NCI-H1092 treated with DMSO at 0.1 percent for 48 hours (cell line): Measurements from ENCODE around the gene MCL1.
"Not testable (repeated sequence)": the region's sequence is repeated elsewhere in the genome, so short reads cannot be mapped to it uniquely, and the experiment has no call there.

Experiments
- DNase-seq: peaks from one replicate; lab custom pipeline; 2025; lab: John Stamatoyannopoulos, UW

Gene MCL1

DNA sequence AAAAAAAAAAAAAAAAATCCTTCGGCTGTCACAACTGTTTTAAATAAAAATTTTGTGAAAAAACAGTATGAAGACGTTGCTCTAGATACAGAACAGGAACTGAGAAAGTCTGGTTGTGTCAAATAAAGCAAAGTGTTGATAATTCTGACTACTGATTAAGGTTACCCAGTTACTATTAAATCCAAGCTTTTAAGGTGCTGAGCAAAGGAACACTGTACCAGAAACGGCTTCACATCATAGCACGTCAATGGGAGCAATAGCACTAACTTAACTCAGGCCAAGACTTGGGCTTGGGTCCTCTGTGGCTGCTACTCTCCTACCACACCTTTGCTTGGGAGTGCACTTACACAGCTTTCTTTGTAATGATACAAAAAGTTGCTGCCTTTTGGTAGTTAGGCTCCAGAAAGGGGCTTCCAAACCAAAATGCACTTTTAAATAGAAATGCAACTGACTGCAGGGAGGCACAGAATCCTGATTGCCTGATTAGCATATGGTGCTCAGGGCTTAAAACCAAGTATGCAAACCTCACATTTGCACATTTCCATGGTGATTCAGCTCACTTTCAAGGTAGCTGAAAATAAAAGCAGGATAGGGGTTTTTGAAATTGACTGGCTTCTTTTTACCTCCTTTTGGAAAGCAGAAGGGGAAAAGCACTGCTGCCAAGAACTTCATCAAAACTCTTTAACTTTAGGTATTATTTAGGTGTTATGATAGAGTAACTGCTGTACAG lies 6.3 kb downstream of the MCL1 start:
- DNase-seq: no peak

DNA sequence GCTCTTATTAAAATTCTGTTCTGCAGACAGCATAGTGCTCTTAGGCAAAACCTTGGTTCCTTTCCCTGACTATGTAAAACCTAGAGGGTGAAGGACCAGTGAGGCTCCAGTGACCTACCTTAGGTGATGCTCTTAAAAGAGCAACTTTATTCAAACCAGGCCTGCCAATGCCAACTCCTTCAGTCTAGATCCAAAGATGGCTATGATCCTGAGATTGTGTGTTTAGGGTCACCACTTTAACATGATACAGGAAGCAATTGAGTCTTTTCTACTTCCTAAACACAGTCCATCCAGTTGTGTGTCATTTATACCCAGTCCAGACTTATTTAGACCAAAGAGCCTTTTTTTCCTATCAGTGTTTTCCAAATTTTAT lies 10.8 kb downstream of the MCL1 start:
- DNase-seq: no peak

DNA sequence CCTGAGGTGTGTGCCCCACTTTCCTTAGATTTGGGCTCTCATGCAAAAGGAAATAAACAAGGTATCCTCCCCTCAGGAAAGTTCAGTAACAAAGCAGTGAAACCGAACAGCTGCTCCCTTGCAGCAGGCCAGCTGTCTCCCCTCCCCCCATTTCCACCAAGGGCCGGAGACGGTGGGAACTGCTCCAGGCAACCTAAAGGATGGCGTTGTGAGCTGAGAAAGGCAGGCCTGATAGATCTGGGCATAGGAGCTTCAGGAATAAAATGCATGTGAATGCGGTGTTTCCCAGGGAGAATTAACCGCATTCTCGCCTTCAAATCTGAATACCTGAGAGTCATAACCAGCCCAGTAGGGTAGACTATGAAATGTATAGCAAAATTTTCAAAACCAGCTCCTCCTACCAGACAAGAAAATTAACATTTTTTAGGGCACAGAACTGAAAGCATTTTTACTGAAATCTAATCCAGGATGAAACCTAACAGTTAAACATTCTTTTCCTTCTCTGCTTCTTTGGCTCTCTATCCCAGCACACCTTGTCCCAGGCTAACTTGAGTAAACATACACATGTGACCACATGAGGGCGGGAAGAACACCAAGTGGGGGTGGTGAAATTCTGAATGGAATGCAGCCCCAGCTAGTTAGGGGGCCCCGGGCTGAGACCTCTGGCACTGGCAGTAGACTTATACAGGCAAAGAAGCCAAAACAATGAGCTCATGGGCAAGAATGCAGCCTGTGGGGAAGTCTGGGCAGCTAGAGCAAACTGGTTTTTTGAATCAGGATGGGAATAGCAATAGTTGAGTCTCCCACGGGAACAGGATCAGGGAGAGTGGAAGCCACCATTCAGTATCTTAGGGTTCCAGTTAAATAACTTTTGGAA lies 11.5 kb downstream of the MCL1 start:
- DNase-seq: peak; percentile 71

GRCh38 chr1:150567341-150567716 lies 12.1 kb downstream of the MCL1 start:
- no peak for DNase-seq

GRCh38 chr1:150566589-150567340 lies 12.6 kb downstream of the MCL1 start:
- no peak for DNase-seq

GRCh38 chr1:150565240-150565991 lies 14.0 kb downstream of the MCL1 start:
- not testable (repeated sequence) for DNase-seq

DNA sequence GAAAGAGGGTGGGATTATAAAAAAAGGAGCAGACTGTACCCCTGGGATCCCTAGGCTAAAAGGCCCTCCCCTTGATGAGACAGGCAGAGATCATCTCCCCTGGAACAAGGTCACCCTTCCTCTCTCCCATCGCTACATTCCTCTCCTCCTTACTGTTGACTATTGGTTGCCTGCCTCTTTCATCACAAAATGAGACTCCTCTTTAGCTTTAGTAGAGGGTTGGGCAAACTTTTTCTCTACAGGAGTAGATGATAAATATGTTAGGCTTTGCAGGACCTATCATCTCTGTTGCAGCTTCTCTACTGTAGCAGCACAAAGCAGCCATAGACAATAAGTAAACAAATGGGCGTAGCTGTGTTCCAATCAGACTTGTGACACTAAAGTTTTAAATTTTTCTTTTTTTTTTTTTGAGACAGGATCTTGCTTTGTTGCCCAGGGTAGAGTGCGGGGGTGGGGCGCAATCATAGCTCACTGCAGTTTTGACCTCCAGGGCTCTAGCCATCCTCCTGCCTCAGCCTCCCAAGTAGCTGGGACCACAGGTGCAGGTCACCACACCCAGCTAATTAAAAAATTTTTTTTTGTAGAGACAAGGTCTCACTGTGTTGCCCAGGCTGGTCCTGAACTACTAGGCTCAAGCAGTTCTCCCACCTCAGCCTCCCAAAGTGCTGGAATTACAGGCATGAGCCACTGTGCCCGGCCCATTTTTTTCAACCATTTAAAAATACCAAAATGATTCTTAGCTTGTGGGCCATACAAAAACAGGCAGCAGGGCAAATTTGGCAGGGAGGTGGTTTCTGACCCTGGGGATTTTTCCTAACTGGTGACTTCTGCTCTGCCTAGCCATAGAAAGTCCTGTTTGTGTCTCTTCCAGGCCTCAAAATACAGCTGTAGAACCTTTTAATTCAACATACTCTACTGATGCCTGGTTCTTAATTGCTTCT lies 15.1 kb downstream of the MCL1 start:
- no peak for DNase-seq

DNA sequence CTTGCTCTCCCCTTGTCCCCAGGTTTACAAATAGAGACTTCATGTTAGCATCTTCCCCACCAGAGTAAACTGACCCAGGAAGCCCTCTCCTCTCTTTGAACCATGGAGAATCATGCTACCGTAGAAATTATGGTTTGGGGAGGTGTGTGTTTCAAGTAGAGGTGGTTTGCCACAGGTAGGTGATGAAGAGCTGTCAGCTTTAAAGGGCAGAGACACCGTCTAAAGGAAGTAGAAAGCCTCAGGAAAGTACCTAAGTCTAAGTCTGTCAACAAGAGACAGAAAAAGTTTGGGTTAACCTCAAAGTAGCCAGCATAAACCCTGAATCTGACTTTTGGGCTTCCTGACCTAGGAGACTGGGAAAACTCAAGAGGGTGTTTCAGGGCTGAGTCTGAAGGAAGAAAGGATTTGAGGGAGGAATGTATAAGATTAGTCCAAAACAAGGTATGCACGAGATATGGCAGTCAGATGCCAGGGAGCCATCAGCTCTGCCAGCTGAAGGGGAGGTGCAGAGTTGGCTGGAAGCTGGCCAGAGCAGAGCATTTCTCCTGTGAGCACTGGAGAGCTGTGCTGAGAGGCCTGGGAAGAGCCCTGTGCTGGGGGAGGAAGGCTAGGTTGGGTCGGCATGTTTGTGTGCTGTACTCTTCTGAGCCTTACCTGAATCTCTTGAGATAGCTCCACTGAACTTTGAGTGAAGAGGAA lies 15.9 kb downstream of the MCL1 start:
- peak; percentile 36 for DNase-seq

DNA sequence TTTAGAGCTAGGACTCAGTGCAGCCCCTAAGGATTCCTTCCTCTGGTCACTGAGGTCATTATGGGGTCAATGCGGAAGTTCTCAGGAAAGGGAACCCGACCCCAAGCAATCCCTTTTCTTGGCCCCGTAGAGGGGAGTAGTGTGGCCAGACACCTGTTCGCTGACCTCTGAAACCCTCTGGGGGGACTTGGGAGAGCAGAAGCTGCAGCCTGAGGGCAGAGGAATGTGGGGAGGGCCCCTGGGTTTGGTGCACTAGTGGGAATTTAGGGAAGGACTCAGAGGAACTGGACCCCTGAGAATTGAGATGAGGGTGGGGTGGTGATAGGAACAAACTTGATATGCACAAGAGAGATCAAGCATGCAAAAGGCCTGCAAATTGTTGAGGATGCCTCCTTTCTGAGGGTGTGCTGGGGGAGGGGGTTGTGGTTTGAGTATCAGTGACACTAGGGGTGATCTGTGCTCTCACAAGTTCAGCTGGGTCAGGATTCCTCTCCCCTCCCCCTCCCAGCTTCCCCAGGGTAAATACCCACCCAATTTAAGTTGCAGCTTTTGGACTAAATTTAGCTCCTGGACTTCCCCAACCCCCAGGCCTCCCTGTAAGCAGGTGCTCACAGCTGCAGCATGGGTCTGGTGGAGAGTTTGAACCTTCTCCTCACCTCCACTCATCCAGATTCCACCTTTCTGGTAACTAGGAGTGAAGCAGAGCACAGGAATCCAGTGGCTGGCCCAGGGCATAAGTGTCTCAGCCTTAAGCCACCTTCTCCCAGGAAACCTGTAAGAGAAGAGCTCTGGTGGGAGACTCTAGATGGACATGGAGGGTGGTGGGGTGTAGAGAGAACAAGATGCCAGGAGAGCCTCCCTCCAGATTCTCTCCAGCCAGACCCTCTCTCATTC lies 16.7 kb downstream of the MCL1 start:
- DNase-seq: no peak

DNA sequence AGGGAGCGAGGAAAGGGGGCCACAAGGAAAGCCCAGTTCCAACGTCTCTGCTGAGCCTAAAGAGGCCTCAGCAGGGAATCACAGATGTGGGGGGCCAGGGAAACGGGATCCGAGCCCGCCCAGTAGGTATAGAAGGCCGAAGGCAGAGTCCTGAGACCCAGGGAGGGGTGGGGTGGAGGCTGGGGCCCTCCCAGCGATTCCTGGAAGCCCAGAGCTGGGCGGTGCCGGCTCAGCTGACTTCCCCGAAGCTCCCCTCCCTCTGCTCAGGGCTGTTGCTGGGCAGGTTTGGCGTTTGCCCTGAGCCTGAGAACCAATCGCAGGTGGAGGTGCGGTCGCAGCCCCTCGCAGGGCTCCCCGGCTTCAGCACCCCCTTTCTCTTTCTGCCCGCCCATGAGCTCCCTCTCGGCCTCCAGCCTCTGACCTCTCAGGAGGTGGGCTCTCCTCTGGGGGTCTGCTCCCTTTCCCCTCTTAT lies 17.4 kb downstream of the MCL1 start:
- peak; percentile 68 for DNase-seq

DNA sequence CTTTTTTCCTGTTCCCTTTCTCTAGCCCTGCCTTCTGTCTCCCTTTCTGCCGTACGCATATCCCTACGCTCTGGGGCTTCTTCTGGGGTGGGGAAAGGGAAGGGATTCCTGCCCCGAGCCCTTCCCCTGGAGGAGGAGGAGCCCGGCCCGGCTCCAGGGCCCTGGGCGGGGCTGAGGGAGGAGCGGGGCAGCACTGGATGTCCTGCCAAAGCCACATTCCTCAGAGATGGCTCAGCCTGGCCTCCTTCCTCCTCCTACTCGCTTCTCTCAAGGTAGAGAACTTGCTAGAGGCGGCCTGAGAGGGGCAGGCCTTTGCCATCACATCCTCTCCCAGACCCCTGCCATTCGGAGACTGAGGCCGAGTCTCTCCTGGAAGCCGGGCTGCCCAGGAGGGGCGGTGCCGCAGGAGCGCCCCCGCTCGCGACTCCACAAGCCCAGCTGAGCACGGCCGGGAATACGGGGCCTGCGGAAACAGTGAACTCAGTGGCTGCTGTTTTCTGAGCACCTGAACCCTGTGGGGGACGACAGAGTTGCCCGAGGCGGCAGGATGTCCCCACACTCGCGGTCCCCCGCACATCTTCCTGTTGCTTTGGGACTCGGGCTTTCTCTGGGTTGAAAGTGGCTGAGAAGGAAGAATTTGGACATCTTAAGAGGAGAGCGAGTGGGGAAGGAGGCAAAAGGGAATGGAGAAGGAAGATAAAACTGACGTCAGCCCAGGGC lies 18.0 kb downstream of the MCL1 start:
- DNase-seq: peak; percentile 81

- peak; percentile 81 for DNase-seq
Observed at GRCh38 chr1:150560576-150561253, 18.7 kb downstream of the MCL1 start.

DNA sequence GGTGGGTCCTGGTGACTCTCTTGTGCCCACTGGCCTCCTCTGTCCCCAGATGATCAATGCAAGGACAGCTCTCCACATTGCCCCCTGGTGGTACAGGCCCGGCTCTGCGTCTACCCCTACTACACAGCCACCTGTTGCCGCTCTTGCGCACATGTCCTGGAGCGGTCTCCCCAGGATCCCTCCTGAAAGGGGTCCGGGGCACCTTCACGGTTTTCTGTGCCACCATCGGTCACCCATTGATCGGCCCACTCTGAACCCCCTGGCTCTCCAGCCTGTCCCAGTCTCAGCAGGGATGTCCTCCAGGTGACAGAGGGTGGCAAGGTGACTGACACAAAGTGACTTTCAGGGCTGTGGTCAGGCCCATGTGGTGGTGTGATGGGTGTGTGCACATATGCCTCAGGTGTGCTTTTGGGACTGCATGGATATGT lies 19.4 kb downstream of the MCL1 start:
- DNase-seq: peak; percentile 71

GRCh38 chr1:150559656-150560010 lies 19.8 kb downstream of the MCL1 start:
- no peak for DNase-seq

GRCh38 chr1:150558761-150559655 lies 20.4 kb downstream of the MCL1 start:
- DNase-seq: no peak

GRCh38 chr1:150558303-150558704 lies 21.1 kb downstream of the MCL1 start:
- no peak for DNase-seq

DNA sequence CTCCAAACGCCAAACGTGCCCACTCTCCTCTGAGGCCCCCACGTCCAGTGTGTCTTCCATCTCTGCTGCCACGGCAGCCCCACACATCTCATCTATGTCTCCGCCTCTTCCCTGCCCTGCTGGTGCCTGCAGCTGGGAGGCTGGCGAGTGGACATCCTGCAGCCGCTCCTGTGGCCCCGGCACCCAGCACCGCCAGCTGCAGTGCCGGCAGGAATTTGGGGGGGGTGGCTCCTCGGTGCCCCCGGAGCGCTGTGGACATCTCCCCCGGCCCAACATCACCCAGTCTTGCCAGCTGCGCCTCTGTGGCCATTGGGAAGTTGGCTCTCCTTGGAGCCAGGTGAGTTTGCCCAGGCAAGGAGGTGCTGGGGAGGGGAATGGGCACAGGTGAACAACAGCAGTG lies 21.6 kb downstream of the MCL1 start:
- no peak for DNase-seq
